Jurkat, Clone E6-1 (cell line): ENCODE results near the gene RARG.

Source experiments
- DNase-seq: peaks from one replicate; pipeline ENCODE4 v3.0.0-alpha.2; 2011; ENCODE audit warnings: low read depth, low spot score
- H3K4me3 ChIP-seq: 2 replicates; pipeline ENCODE4 v1.5.1; 2011; ENCODE audit warnings: mild to moderate bottlenecking, low read length, control low read depth, moderate library complexity

Gene RARG

GRCh38 chr12:53251477-53252348 is 19.7 kb upstream of the RARG start:
- peak overlapping the region; percentile 97 for H3K4me3 ChIP-seq
- DNase-seq = no peak

- no peak overlapping the region for H3K4me3 ChIP-seq
- DNase-seq = no peak
Measured at GRCh38 chr12:53245286-53245685, 13.3 kb upstream of the RARG start.

GRCh38 chr12:53244337-53244736 is 12.3 kb upstream of the RARG start:
- DNase-seq = no peak
- H3K4me3 ChIP-seq = no peak overlapping the region

- DNase-seq = no peak
Measured at GRCh38 chr12:53241623-53242412, 9.8 kb upstream of the RARG start.

GRCh38 chr12:53239643-53240258 is 7.7 kb upstream of the RARG start:
- DNase-seq = no peak

More at GRCh38 chr12:53241623-53242412, 9.8 kb upstream of the RARG start:
- H3K4me3 ChIP-seq = no peak overlapping the region

GRCh38 chr12:53236443-53237111 is 4.6 kb upstream of the RARG start:
- no peak for DNase-seq
- H3K4me3 ChIP-seq = no peak overlapping the region

More at GRCh38 chr12:53239643-53240258, 7.7 kb upstream of the RARG start:
- no peak overlapping the region for H3K4me3 ChIP-seq

GRCh38 chr12:53235742-53236442 is 3.9 kb upstream of the RARG start:
- no peak for DNase-seq
- H3K4me3 ChIP-seq = no peak overlapping the region

GRCh38 chr12:53235164-53235563 is 3.2 kb upstream of the RARG start:
- DNase-seq = no peak
- H3K4me3 ChIP-seq = no peak overlapping the region

- no peak overlapping the region for H3K4me3 ChIP-seq
- DNase-seq = no peak
Measured at GRCh38 chr12:53234271-53234914, 2.4 kb upstream of the RARG start.

GRCh38 chr12:53233671-53234121 is 1.7 kb upstream of the RARG start:
- H3K4me3 ChIP-seq = no peak overlapping the region
- DNase-seq = no peak

- no peak for DNase-seq
- peak overlapping the region; percentile 60 for H3K4me3 ChIP-seq
Measured at GRCh38 chr12:53232646-53233461, 845 bp upstream of the RARG start.

- DNase-seq = no peak
- H3K4me3 ChIP-seq = peak overlapping the region; percentile 52
Measured at GRCh38 chr12:53231671-53231920, 413 bp downstream of the RARG start.

GRCh38 chr12:53230108-53230845 is 1.7 kb downstream of the RARG start:
- no peak for DNase-seq
- H3K4me3 ChIP-seq = no peak overlapping the region

- no peak for DNase-seq
Measured at GRCh38 chr12:53229454-53229853, 2.6 kb downstream of the RARG start.

GRCh38 chr12:53227836-53228235 is 4.2 kb downstream of the RARG start:
- DNase-seq = no peak
- H3K4me3 ChIP-seq = no peak overlapping the region

More at GRCh38 chr12:53229454-53229853, 2.6 kb downstream of the RARG start:
- H3K4me3 ChIP-seq = no peak overlapping the region

GRCh38 chr12:53227341-53227740 is 4.7 kb downstream of the RARG start:
- DNase-seq = no peak
- H3K4me3 ChIP-seq = no peak overlapping the region

GRCh38 chr12:53226815-53227214 is 5.2 kb downstream of the RARG start:
- H3K4me3 ChIP-seq = no peak overlapping the region
- DNase-seq = no peak
